DMS114 treated with DMSO at 0.1 percent for 48 hours (cell line): ENCODE results near the gene PPIP5K1.

Source experiments
- DNase-seq: peaks from one replicate; lab custom pipeline; 2025; ENCODE audit not compliant: unreplicated experiment; lab: John Stamatoyannopoulos, UW

The PPIP5K1 gene

DNA sequence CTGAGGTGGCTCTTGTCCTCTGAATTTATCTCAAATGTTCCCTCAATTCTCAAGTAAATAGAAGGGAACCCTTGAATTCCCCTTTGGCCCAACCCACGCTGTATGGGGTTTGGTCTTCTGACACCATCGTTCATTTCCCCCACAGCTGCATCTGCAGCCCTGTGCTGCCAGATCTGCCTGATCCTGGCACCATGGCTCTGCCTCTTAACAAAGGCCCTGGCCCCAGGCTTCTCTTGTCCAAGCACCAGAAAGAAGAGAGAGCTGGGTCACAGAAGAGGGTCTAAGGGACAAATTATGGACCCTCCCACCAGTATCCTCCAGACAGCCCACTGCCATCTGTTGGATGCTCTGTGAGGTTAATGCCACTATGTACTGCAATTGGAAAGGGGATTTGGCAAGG is 70.8 kb downstream of the PPIP5K1 start:
- no peak for DNase-seq

DNA sequence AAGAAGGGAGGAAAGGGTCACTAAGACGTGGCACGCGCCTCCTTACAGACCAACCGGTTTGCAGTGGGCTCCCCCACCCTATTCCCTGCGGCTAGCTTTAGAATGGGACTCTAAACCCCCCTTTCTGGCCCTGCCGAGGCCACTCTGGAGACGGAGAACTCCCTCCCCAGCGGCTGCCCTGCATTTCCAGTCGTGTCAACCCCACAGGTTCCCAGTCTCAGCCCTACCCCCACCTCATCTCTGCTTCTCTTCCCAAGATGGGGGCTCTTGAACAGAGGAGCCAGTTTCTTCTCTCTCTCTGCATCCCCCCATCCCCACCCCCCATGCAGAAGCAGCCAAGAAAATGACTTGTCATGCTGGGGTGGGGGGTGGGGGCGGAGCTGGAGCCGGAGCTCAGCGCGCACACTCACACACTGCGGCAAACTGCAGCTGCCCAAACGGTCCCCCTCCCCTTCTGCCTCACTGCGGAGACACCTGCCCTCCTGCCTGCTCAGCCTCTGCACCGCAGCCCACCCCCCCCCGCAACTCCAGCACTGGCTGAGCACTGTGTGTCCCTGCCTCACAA is 71.7 kb downstream of the PPIP5K1 start:
- DNase-seq = no peak

DNA sequence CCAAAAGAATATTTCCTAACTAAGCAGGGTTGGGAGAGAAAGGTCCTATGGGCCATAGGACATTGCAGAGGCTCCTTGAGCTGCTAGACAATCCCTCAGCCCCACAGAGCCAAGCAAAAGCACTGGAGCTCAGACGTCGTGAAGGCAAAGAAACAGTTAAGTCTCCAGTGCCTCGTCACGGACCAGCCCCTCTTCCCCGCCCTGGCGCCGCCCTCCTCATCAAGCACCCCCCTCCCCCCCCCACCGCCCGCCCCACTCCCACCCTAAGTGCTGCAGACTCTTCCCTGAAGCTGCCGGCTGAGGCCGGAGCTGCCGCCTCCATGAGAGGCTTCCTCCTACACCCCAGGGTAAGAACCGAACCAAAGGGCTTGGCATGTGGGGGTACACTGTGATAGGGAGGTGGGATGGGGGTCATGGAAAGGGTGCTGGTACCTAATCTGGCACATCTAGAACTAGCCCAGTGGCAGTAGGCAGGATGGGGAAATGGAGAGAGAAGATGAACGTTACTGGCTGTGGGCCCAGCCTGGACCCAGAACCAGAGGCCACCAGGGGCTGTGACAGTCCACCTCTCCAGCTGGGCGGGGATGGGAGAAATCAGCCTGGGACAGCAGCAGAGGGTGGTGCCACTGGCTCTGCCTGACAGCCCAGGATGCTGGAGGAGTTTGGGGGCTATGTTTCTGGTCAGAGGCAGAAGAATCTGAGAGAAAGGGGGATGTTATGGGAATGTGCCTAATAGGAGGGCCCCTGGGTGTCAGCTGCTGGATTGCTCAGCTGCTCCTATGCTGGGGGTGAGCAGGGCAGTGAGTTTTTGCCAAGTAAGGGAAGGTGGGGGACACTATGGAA is 72.4 kb downstream of the PPIP5K1 start, which contains the start of gene MAP1A:
Gene MAP1A (plus strand): TSS at position 255 of the 843 bp plus-strand sequence. CDS start 3,866 bp downstream, outside the sequence.
- peak; percentile 30 for DNase-seq

DNA sequence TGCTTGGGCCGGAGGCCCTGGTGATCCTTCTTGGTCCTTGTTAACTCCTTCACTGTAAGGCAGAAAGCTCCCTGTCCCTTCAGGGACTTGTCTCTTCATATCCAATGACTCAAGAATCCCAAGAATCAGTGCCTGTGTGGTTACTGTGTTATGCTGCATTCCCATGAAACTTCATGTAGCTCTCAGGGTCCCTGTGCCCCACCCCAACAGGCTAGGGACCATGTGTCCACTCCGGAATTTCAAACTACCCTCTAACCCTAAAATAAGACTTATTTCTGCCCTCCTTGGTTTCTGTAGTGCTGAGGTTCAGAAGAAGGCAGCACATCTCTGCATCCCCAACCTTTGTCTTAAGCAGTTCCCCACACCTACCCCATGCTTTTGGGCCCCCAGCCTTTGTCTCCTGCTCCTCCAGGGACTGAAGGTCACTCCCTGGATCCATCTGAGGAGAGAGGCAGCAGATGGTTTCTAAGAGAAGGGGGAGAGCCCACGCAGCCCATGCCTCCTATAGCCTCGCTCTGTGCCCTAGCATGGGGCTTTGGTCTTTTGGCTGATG is 73.1 kb downstream of the PPIP5K1 start:
- no peak for DNase-seq

DNA sequence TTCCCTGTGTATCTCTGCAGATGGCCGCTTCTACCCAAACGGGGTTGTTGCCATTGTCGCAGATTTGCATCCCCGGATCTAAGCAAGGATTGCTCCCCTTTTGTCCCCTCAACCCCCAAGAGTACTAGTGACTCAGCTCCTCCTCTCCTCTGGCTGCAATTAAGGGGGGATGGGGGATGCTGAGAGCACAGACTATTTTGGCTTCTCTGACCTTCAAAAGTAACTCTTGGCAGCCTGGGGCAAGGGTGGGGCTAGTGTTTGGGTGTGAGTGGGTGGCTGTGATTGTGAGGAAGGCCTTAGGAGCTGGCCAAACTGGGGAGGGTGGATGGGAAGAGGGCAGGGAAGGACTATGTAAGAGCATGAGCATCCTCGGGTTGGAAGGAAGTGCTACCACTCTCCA is 73.8 kb downstream of the PPIP5K1 start:
- DNase-seq = no peak

DNA sequence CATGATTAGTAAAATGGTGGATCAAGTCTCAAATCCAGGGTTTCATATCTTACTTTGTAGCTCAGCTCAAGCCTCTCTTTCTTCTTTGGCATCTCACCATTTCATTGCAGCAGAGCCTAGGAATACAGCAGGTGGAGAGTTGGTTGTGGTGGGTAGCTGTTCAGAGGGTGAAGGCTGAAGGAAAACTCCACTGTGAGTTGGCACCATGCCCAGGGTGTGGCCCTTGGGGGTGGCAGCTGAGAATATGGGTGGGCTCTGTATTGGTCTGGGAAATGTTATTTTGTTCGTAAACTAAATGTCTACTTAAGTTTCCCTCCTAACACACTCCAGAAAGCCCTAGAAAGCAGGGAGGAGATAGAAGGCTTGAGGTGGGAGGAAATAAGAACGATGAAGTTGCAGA is 74.3 kb downstream of the PPIP5K1 start:
- DNase-seq = no peak

DNA sequence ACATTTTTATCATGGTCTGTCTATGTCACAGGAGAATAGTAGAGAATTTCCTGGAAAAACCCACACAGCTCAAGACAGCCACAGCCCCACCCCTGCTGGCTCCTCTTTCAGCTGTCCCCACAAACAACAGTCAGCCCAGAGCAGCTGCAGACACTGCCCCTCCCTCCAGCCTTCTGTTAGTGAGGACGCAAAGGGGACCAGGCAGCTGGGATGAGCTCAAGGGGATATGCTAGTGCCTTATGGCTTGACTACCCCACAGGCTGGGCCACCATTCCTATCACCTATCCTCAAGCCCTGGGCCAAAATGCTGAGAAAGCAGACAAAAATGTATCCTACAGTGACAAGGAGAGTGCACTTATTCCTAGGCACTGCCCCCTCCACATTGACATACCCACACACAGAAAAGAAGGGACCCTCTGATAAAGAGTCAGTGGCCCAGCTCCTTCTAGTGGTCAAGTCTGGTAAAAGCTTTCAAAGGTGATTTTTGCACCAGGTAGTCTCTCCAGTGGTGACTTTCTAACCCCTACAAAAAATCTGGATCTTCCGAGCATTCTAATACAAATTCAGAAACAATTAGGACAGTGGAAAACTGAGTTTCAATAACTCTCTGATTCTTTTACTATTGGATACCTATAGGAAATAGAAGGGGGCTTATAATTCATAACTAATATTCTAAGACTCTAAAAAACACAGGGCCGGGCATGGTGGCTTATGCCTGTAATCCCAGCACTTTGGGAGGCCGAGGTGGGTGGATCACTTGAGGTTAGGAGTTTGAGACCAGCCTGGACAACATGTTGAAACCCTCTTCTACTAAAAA is 75.6 kb downstream of the PPIP5K1 start:
- no peak for DNase-seq

DNA sequence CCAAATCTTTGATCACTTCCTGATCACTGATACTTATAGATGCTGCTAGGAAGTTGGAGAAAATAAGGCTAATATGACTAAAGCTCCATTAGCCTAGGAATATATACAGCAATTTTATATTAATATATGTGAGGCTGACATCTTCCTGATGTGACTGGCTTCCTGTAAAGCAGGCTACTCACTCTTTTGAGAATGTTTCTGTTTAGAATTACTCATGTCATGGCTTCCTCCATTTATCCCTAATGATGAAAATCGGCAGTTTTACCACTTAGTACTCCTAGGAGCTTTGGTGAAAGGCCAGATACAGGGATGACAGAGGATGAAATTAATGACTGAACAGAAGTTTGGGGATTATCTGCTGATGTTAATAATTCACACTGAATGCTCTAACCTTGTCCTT is 76.5 kb downstream of the PPIP5K1 start:
- DNase-seq = no peak

DNA sequence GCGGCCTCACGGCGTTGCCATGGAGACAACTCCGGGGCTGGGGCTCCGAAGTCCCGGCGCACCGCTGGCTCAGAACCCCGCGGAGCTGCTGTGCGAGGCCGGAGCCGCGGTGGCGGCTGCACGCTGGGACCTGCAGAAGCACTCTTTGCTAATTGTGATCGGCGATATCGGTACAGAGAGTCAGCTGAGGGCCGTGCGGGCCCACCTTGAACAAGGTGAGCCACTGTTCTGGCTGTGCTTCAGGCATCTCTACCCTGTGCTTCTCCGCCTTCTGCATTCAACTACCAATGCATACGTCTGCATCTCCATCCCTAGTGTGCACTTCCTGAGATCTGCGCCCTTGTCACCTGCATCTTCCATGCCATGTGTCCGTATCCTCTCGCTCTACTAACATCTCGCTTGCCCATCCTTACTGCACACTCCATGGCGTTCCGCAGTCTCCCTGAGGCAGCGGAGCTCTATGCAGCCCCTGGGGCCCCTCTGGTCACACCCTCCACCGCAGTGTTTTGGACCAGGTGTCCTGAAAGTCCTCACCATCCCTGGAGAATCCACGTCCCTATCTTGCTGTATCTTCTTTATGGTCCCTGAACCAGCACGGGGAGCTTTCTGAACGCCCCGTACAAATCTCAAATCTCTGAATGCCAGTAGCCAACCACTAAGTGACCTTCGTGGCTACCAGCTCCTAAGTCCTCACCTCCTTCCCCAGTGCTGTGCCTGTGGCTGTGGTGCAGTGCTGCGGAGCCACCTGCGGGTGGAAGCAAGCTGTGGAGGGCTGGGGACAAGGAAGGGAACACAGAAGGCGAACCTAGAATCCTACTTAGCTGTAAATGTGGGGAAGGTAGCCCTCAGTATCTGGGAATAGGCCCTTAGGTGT is 78.8 kb downstream of the PPIP5K1 start:
- DNase-seq = peak; percentile 25

DNA sequence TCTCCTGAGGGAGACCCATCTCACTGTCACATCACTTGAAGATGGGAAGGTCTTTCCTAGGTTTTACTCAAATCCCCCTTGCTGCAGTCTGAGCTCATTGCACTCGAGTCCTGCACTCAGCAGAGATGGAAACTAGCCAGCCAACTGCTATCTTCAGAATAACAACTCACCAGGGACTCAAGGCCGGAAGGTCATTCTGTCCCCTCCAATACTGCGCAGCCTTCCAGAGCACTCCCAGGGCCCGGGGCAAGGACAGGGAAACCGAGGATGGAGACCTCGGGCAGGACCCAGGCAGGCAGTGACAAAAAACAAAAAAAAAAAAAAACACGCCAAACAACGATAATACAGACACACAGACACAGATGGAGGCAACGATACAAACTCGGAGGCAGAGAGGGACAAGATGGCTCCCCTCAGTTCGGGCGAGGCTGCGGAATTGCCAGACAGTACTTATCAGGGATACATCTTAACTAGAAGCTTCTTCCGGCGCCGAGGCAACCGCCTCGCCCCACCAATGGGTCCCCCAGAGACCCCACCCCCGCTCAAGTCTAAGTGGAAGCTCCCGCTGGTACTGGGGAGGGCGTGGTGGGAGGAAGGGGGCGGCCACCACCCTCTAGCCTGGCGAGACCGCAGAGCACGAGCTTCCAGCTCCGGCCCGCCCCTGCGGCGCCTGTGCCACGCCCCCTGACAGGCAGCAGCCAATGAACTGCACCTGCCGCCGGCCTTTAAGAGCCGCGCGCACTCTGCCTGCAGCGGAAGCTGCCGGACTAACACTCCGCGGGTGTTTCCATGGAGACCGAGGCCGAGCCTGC is 79.6 kb downstream of the PPIP5K1 start:
- DNase-seq = peak; percentile 94

DNA sequence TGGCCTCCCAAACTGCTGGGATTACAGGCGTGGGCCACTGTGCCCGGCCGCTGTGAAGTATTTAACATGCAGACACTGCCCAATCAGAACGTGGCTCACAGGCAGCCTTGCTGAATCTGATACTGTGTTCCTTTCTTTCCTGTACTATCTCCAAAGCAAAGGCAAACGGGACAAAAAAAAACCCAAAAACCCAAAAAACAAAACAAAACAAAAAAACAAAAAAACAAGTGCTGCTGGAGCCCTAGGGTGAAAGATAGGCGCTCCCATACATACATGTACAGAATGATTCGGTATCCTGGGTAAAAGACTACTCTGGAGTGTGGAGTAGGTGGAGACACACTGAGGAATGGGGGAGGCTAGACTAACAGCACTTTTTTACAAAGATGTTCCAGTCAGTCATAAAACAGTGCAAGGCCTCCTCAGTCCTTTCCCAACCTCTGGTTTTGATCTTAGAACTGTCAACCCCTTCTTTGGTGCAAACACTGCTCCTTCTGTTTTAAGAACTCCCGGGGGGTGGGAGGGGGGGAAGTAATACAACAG is 80.3 kb downstream of the PPIP5K1 start:
- DNase-seq = no peak

DNA sequence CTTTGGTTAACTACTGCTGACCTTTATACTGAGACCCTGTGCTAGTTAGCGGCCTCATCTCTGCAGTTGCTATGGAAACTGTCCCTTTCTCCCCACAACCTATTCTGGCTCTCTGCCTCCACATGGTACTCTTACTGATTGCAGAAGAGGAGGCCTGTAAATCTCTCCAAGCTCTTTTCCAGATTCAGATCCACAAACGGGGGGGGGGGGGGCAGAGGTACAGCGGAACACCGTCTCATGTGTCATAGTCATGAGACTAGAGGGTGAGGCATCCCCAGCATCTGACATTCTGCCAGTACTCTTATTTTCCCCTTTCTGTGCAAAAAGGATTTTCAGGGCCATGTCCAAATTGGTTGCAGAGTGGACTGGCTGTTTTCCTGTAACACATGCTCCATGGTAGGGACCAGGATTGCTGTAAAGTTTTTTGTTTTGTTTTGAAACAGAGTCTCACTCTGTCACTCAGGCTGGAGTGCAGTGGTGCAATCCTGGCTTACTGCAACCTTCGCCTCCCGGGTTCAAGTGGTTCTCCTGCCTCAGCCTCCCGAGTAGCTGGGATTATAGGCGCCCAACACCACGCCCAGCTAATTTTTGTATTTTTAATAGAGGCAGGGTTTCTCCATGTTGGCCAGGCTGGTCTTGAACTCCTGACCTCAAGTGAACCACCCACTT is 80.9 kb downstream of the PPIP5K1 start:
- DNase-seq = no peak

DNA sequence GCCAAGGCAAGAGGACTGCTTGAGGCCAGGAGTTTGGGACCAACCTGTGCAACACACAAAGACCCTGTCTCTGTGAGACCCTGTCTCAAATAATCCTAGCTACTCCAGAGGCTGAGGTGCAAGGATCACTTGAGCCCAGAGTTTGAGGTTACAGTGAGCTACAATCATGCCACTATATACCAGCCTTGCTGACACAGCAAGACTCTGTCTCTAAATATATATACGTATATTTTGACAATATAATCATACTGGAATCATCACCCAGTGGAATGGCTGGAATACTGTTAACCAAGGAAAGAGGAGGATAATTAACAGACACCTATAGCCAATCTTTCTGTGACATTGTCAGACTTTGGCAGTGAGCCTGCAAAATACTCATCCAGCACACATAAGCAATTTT is 81.6 kb downstream of the PPIP5K1 start:
- DNase-seq = no peak

DNA sequence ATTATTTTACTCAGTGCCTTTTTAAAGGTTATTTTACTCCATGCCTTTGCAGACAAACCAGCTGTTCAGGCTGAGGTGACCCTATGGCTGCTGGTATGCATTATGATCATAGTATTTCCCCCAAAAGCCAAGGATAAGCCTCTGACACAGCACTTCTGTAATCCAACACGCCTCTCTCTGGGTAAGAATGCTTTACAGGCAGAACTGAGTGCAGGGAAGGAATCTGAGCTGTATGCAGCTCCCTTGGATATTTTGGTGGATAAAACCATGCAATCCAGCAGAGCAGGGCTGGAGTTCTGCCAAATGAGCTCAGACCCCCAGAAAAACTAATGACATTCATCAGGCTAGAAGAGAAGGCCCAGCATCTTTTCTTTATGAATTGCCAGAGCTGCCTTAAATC is 84.3 kb downstream of the PPIP5K1 start:
- no peak for DNase-seq

DNA sequence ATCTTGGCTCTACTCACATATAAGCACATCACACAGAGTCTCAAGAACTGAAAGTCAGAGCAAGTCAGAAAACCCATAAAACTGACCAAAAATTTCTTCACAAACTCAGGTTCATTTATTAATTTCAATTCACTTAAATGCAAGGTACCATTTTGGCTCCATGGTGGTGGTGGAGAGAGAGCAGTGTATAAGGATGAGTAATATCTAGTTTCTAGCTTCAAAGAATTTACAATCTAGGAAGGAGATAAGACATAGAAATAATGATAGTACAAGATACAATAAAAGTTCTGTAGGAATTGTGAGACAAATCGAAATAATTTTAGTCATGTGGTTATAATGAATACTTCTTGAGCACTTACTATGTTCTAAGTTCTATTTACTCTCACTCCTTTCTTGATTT is 90.4 kb downstream of the PPIP5K1 start:
- no peak for DNase-seq

DNA sequence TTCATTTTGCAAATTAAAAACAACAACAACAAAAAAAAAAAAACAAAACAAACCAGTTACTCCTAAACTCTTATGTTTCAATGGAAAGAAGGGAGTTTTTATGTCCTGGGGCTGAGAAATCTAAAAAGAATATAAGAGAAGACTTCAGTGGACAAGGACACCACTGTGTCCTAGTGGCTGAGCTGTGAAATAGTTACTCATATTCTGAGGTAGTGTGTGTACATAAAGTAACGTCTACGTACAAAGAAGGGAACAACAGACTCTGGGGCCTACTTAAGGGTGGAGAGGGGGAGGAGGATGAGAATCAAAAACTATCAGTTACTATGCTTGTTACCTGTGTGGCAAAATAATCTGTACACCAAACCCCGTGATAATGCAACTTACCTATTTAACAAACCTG is 91.0 kb downstream of the PPIP5K1 start:
- DNase-seq = no peak

DNA sequence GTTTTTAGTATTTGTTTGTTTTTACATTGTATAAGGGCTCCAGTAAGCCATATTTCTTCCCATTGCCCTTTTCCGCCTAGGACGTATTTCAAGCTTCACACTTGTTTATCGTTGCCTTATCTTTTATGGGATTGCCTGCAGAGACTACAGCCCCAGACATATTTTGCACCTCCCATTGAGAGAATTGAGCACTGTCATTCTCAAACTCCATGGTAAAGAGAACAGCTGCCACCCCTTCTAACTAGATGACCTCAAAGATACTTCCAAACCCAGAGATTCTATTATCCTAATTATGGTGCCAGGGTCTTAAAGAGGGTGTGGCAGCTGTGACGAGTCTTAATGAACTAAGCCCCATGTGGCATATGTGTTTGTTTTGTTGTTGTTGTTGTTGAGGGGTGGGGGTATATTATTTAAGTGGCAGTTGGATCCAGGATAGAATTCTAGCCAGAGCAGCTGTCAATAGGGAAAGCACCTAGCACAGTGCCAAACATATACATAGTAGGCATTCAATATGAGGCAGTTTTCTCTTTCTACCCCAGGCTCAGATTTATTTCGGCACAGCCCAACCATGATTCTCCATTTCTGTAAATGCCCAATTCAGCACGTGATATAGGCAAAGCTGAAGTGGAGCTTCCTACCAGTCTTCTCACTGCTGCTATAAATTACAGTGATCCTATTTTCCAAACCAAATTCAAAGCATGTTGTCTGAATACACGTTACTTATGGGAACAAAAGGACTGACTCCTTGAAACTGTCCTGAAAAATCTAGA is 96.1 kb downstream of the PPIP5K1 start:
- DNase-seq = no peak
